Measurements from ENCODE around the gene RNU11.

GRCh38 chr1:28648008-28648473, 359 bp upstream of the RNU11 start:
- TF ChIP-seq POLR2A (IDR thresholded peaks at IDR 0.05) (no peak), CTCF (IDR thresholded peaks at IDR 0.05 in 8 of 11, conservative IDR thresholded peaks at IDR 0.05 in 3 of 11) (peak in 1 of 11 experiments; percentile 4), POLR2AphosphoS5 (IDR thresholded peaks at IDR 0.05) (peak in 2 of 3 donors; percentile 93)
